ENCODE results near the gene MYF6. TPM values are rescaled to one million over a fixed set of nuclear protein-coding genes. Genes with fewer than 3 reads are reported as not detected.

Gene MYF6
- total and polyA plus RNA-seq, 2 donors (not counting 1 experiment from before 2014, with no cell fraction given), result not detected

- no peak for TF ChIP-seq CTCF (conservative IDR thresholded peaks at IDR 0.05 in 1 of 2, IDR thresholded peaks at IDR 0.05 in 1 of 2; ENCODE audit: low read depth in 1 of 2, low read length in 2 of 2)
- no peak for TF ChIP-seq EZH2 (IDR thresholded peaks at IDR 0.05; ENCODE audit: low read length, missing control alignments)
- H3K4me3 ChIP-seq (replicated peaks in 1 of 4; ENCODE audit: control extremely low read depth in 1 of 4, insufficient read depth in 1 of 4, low read depth in 3 of 4, low read length in 4 of 4), result no peak overlapping the region
- peaks cover 7% of the 10 kb centered on the region for H3K4me1 ChIP-seq (ENCODE audit: control insufficient read depth, extremely low read depth, insufficient read depth, low read length)
- H3K4me2 ChIP-seq (ENCODE audit: extremely low read depth, insufficient read depth, low read length), result no peak overlapping the region
- no peak overlapping the region for H2AFZ ChIP-seq (ENCODE audit: low read length)
- no peaks in the 10 kb centered on the region for H3K79me2 ChIP-seq (ENCODE audit: control insufficient read depth, insufficient read depth, low read length)
- DNase-seq (ENCODE audit: low read depth in 2 of 2), result peak; percentile 25 to 44
- H3K9me3 ChIP-seq (ENCODE audit: control insufficient read depth, insufficient read depth, low read depth, low read length), result no peaks in the 10 kb centered on the region
- H3K9ac ChIP-seq (ENCODE audit: insufficient read depth, low read length), result no peak overlapping the region
- no peaks in the 10 kb centered on the region for H4K20me1 ChIP-seq (ENCODE audit: control insufficient read depth, extremely low read depth, insufficient read depth, low read length)
- H3K36me3 ChIP-seq (ENCODE audit: control insufficient read depth, insufficient read depth, low read length), result no peaks in the 10 kb centered on the region
- H3K27ac ChIP-seq (ENCODE audit: insufficient read depth, low read length), result no peak overlapping the region
- H3K27me3 ChIP-seq (ENCODE audit: control insufficient read depth, insufficient read depth, low read length), result no peaks in the 10 kb centered on the region
Measured at GRCh38 chr12:80701388-80701787, 6.0 kb upstream of the MYF6 start.

- no peaks in the 10 kb centered on the region for H3K9me3 ChIP-seq (ENCODE audit: control insufficient read depth, insufficient read depth, low read depth, low read length)
- no peaks in the 10 kb centered on the region for H3K79me2 ChIP-seq (ENCODE audit: control insufficient read depth, insufficient read depth, low read length)
- H4K20me1 ChIP-seq (ENCODE audit: control insufficient read depth, extremely low read depth, insufficient read depth, low read length), result no peaks in the 10 kb centered on the region
- peak overlapping the region in 1 of 4 experiments; percentile 9 for H3K4me3 ChIP-seq (replicated peaks in 1 of 4; ENCODE audit: control extremely low read depth in 1 of 4, insufficient read depth in 1 of 4, low read depth in 3 of 4, low read length in 4 of 4)
- H3K36me3 ChIP-seq (ENCODE audit: control insufficient read depth, insufficient read depth, low read length), result no peaks in the 10 kb centered on the region
- H3K27me3 ChIP-seq (ENCODE audit: control insufficient read depth, insufficient read depth, low read length), result no peaks in the 10 kb centered on the region
- peak overlapping the region; percentile 51 for H3K4me2 ChIP-seq (ENCODE audit: extremely low read depth, insufficient read depth, low read length)
- no peak overlapping the region for H3K9ac ChIP-seq (ENCODE audit: insufficient read depth, low read length)
- H3K4me1 ChIP-seq (ENCODE audit: control insufficient read depth, extremely low read depth, insufficient read depth, low read length), result peaks cover 7% of the 10 kb centered on the region
- DNase-seq (ENCODE audit: low read depth in 2 of 2), result peak; percentile 85 to 88
- no peak overlapping the region for H3K27ac ChIP-seq (ENCODE audit: insufficient read depth, low read length)
- no peak for TF ChIP-seq EZH2 (IDR thresholded peaks at IDR 0.05; ENCODE audit: low read length, missing control alignments)
- no peak for TF ChIP-seq CTCF (conservative IDR thresholded peaks at IDR 0.05 in 1 of 2, IDR thresholded peaks at IDR 0.05 in 1 of 2; ENCODE audit: low read depth in 1 of 2, low read length in 2 of 2)
- peak overlapping the region; percentile 57 for H2AFZ ChIP-seq (ENCODE audit: low read length)
Measured at GRCh38 chr12:80702889-80703805, 4.3 kb upstream of the MYF6 start.

GRCh38 chr12:80704420-80704819 lies 3.0 kb upstream of the MYF6 start:
- no peak for TF ChIP-seq CTCF (conservative IDR thresholded peaks at IDR 0.05 in 1 of 2, IDR thresholded peaks at IDR 0.05 in 1 of 2; ENCODE audit: low read depth in 1 of 2, low read length in 2 of 2)
- TF ChIP-seq EZH2 (IDR thresholded peaks at IDR 0.05; ENCODE audit: low read length, missing control alignments), result no peak
- H3K4me1 ChIP-seq (ENCODE audit: control insufficient read depth, extremely low read depth, insufficient read depth, low read length), result peaks cover 7% of the 10 kb centered on the region

More at GRCh38 chr12:80704420-80704819, 3.0 kb upstream of the MYF6 start:
- no peak overlapping the region for H2AFZ ChIP-seq (ENCODE audit: low read length)
- H3K4me3 ChIP-seq (replicated peaks in 1 of 4; ENCODE audit: control extremely low read depth in 1 of 4, insufficient read depth in 1 of 4, low read depth in 3 of 4, low read length in 4 of 4), result no peak overlapping the region
- H4K20me1 ChIP-seq (ENCODE audit: control insufficient read depth, extremely low read depth, insufficient read depth, low read length), result no peaks in the 10 kb centered on the region
- H3K4me2 ChIP-seq (ENCODE audit: extremely low read depth, insufficient read depth, low read length), result no peak overlapping the region
- no peak overlapping the region for H3K9ac ChIP-seq (ENCODE audit: insufficient read depth, low read length)
- H3K79me2 ChIP-seq (ENCODE audit: control insufficient read depth, insufficient read depth, low read length), result no peaks in the 10 kb centered on the region
- H3K9me3 ChIP-seq (ENCODE audit: control insufficient read depth, insufficient read depth, low read depth, low read length), result no peaks in the 10 kb centered on the region
- H3K27ac ChIP-seq (ENCODE audit: insufficient read depth, low read length), result no peak overlapping the region
- H3K36me3 ChIP-seq (ENCODE audit: control insufficient read depth, insufficient read depth, low read length), result no peaks in the 10 kb centered on the region
- H3K27me3 ChIP-seq (ENCODE audit: control insufficient read depth, insufficient read depth, low read length), result no peaks in the 10 kb centered on the region
- DNase-seq (ENCODE audit: low read depth in 2 of 2), result no peak
